K562 (cell line): Measurements from ENCODE around the gene PKD2. TPM values are rescaled to one million over a fixed set of nuclear protein-coding genes. Genes with fewer than 3 reads are reported as not detected.

Source experiments
- ATAC-seq: fragments of 200-7000 bp; cut with Tn5 transposase; 3 replicates; pipeline ENCODE4 v1.9.1; 2020; ENCODE audit warnings: moderate library complexity
- BruUV-seq: library from RNA; stranded (reverse); fragments of 400-500 nt; replicated peaks from 2 replicates; lab custom pipeline; 2021; lab: Mats Ljungman, UMichigan
- CTCF ChIA-PET: fragments of 300-600 bp; formaldehyde crosslinking; extraction: SDS; loops from one replicate; lab custom pipeline; 2021; ENCODE audit warnings: low intra/inter-chr PET ratio; lab: Yijun Ruan, JAX
- POLR2A ChIA-PET: fragments of 300-600, 350-650 bp; sonication (Branson Sonifier 250); formaldehyde crosslinking; extraction: SDS; loops from one replicate; lab custom pipeline; 2021; ENCODE audit warnings: antibody characterized with exemption, inconsistent platforms; lab: Yijun Ruan, JAX
- DNase-seq, 4 experiments: peaks; one replicate each; pipeline versions ENCODE4 v3.0.0 to v3.0.0-alpha.2; 2011 to 2018; ENCODE audit warnings: low spot score in 3 of 4, mixed read lengths in 3 of 4; ENCODE audit errors: extremely low read depth in 1 of 4
- FAIRE-seq: peaks from 2 replicates; lab custom pipeline; 2011; peaks lifted over from hg19 to GRCh38; lab: Jason Lieb, UNC
- H2AFZ ChIP-seq: 2 replicates; pipeline ENCODE4 v1.6.0; 2011; ENCODE audit warnings: low read depth, low read length, control low read depth, inconsistent platforms
- H3K27ac ChIP-seq: fragments of 200-600 bp; 3 replicates; pipeline ENCODE4 v1.8.0; 2011; ENCODE audit warnings: low read depth, mild to moderate bottlenecking, control low read depth, inconsistent platforms, low read length, moderate library complexity, mixed read lengths; ENCODE audit errors: extremely low read depth
- H3K27me3 ChIP-seq, 2 experiments: fragments of 300-600 bp in 1 of 2; 2 replicates in 1 of 2; 3 replicates in 1 of 2; pipeline versions ENCODE4 v1.6.0 to v1.8.0; 2011; ENCODE audit warnings: inconsistent platforms in 2 of 2, low read length in 2 of 2, mild to moderate bottlenecking in 1 of 2, mixed read lengths in 1 of 2, moderate library complexity in 1 of 2; ENCODE audit not compliant: control insufficient read depth in 2 of 2, insufficient read depth in 2 of 2
- H3K36me3 ChIP-seq: fragments of 300-600 bp; 3 replicates; pipeline ENCODE4 v1.8.0; 2011; ENCODE audit warnings: mild to moderate bottlenecking, low read length, inconsistent platforms; ENCODE audit not compliant: control insufficient read depth, insufficient read depth
- H3K4me1 ChIP-seq, 2 experiments: fragments of 200-600 bp in 1 of 2; replicated peaks in 1 of 2; 2 replicates in 1 of 2; 3 replicates in 1 of 2; pipeline versions ENCODE4 v1.5.1 to v1.8.0; 2011; ENCODE audit warnings: inconsistent platforms in 2 of 2, low read length in 2 of 2, mild to moderate bottlenecking in 1 of 2, mixed read lengths in 1 of 2, moderate library complexity in 1 of 2; ENCODE audit not compliant: control insufficient read depth in 2 of 2, insufficient read depth in 2 of 2
- H3K4me2 ChIP-seq: 2 replicates; pipeline ENCODE4 v1.6.1; 2011; ENCODE audit warnings: low read length, control low read depth, inconsistent platforms, mixed read lengths; ENCODE audit not compliant: insufficient read depth
- H3K4me3 ChIP-seq: fragments of 200-600 bp; sonication (generic), shearing (Covaris generic); 2 replicates; pipeline ENCODE4 v1.5.1; 2016; ENCODE audit warnings: control low read depth, inconsistent platforms
- H3K79me2 ChIP-seq: fragments of 200-600 bp; 3 replicates; pipeline ENCODE4 v1.8.0; 2011; ENCODE audit warnings: low read length, inconsistent platforms; ENCODE audit not compliant: control insufficient read depth, insufficient read depth
- H3K9ac ChIP-seq, 2 experiments: 2 replicates each; pipeline versions ENCODE4 v1.6.0 to v1.6.1; 2011; ENCODE audit warnings: low read depth in 2 of 2, low read length in 2 of 2, control low read depth in 1 of 2, inconsistent platforms in 1 of 2, mild to moderate bottlenecking in 1 of 2, mixed read lengths in 1 of 2; ENCODE audit not compliant: insufficient read depth in 1 of 2
- H3K9me1 ChIP-seq: one replicate; pipeline ENCODE4 v1.6.0; 2011; ENCODE audit warnings: inconsistent platforms, mild to moderate bottlenecking, low read length, moderate library complexity; ENCODE audit not compliant: control insufficient read depth, insufficient read depth
- H3K9me3 ChIP-seq: replicated peaks from 2 replicates; pipeline ENCODE4 v1.5.1; 2011; ENCODE audit warnings: low read depth, low read length, inconsistent platforms; ENCODE audit not compliant: control insufficient read depth, insufficient read depth
- H4K20me1 ChIP-seq: replicated peaks from 2 replicates; pipeline ENCODE4 v1.6.1; 2011; ENCODE audit warnings: low read length, inconsistent platforms, mixed read lengths; ENCODE audit not compliant: control insufficient read depth, insufficient read depth
- FOXP1 ChIP-seq: sonication (generic); formaldehyde crosslinking; IDR thresholded peaks from 2 replicates; pipeline ENCODE4 v1.8.0; 2022; ENCODE audit warnings: mild to moderate bottlenecking, missing genetic modification reagents
- HNRNPUL1 ChIP-seq: fragments of 200-400 bp; formaldehyde crosslinking; IDR thresholded peaks from 2 replicates; pipeline ENCODE4 v1.6.1; 2017; ENCODE audit warnings: low read length
- MTA2 ChIP-seq: fragments of 450-650 bp; IDR thresholded peaks from 2 replicates; pipeline ENCODE4 v1.6.1; 2016; ENCODE audit warnings: low read depth
- NCOA4 ChIP-seq: fragments of 450-650 bp; IDR thresholded peaks from 2 replicates; pipeline ENCODE4 v1.6.1; 2018; ENCODE audit warnings: mild to moderate bottlenecking; ENCODE audit not compliant: partially characterized antibody
- NFIX ChIP-seq: fragments of 250-450 bp; sonication (Bioruptor Pico); IDR thresholded peaks from 2 replicates; pipeline ENCODE4 v1.4.0; 2020; ENCODE audit warnings: low read depth, mild to moderate bottlenecking, moderate library complexity
- RBM17 ChIP-seq: fragments of 200-400 bp; formaldehyde crosslinking; IDR thresholded peaks from 2 replicates; pipeline ENCODE4 v1.6.1; 2017; ENCODE audit warnings: low read depth, mild to moderate bottlenecking, low read length, borderline replicate concordance
- SLC30A9 ChIP-seq: fragments of 250-450 bp; sonication (Bioruptor Pico); IDR thresholded peaks from 2 replicates; pipeline ENCODE4 v1.8.0; 2022; ENCODE audit warnings: mild to moderate bottlenecking, moderate library complexity
- TARDBP ChIP-seq: fragments of 450-650 bp; IDR thresholded peaks from 2 replicates; pipeline ENCODE4 v1.6.1; 2016
- ZKSCAN1 ChIP-seq: fragments of 150-350 bp; IDR thresholded peaks from 2 replicates; pipeline ENCODE4 v1.6.1; 2016; ENCODE audit warnings: low read depth, low read length
- ZNF12 ChIP-seq: sonication (generic); formaldehyde crosslinking; IDR thresholded peaks from 2 replicates; pipeline ENCODE4 v1.4.0; 2020; ENCODE audit warnings: mild to moderate bottlenecking, missing genetic modification reagents
- ZNF140 ChIP-seq: fragments of 250-450 bp; sonication (Bioruptor Pico); IDR thresholded peaks from 2 replicates; pipeline ENCODE4 v1.8.0; 2021; ENCODE audit warnings: moderate library complexity, mild to moderate bottlenecking, inconsistent platforms
- ZNF76 ChIP-seq: fragments of 250-450 bp; sonication (Bioruptor Pico); IDR thresholded peaks from 2 replicates; pipeline ENCODE4 v1.4.0; 2020; ENCODE audit warnings: mild to moderate bottlenecking, moderate library complexity, borderline replicate concordance
- WGBS: fragments of 100-300 bp; shearing (Covaris generic); methylation state at CpG from one replicate; pipeline ENCODE4 v1.1.6; 2016; ENCODE audit warnings: low coverage, mixed read lengths; ENCODE audit not compliant: insufficient coverage; ENCODE audit errors: missing lambda C conversion rate; 5-methylcytosine and 5-hydroxymethylcytosine counted together
- in situ Hi-C: fragments of 300-500 bp; cut with MboI; formaldehyde crosslinking; loops from 4 replicates; pipeline ENCODE4 v1.15.0; 2018; ENCODE audit warnings: inconsistent platforms, mixed read lengths
- intact Hi-C: fragments of 100-400 bp; cut with micrococcal nuclease; formaldehyde crosslinking; loops from 2 replicates; pipeline ENCODE4 v1.14.2; 2022
- polyA plus RNA-seq, 8 experiments: library from polyadenylated mRNA; depleted of rRNA in 4 of 8; stranded (reverse) in 5 of 8; unstranded in 3 of 8; fragments of >200 nt; fragmentation: Nextera tagmentation in 2 of 8; fragmentation: Illumina TruSeq in 1 of 8; extraction: Ambion mirVana in 2 of 8; extraction: Trizol in 1 of 8; gene quantifications; 2 replicates each; pipeline versions ENCODE4 v1.2.1 to v1.2.3, GENCODE V29; 2011 to 2014; ENCODE audit warnings: inconsistent platforms in 1 of 8, missing spikeins in 1 of 8
- total RNA-seq, 7 experiments: library from RNA; depleted of rRNA in 6 of 7; stranded (reverse); fragments of >200 nt in 6 of 7; fragmentation: Illumina TruSeq in 2 of 7; extraction: Trizol in 2 of 7; gene quantifications; 2 replicates each; pipeline versions ENCODE4 v1.2.1 to v1.2.3, GENCODE V29; 2011 to 2021; ENCODE audit warnings: low replicate concordance in 1 of 7
- TF ChIP-seq, protein P1 (sequence below): fragments of 250-450 bp; sonication (Bioruptor Pico); IDR thresholded peaks from 2 replicates; pipeline ENCODE4 v1.4.0; 2020; ENCODE audit warnings: mild to moderate bottlenecking, moderate library complexity
- TF ChIP-seq, protein P2 (sequence below): fragments of 250-450 bp; sonication (Bioruptor Pico); IDR thresholded peaks from 2 replicates; pipeline ENCODE4 v1.8.0; 2021; ENCODE audit warnings: mild to moderate bottlenecking, moderate library complexity
- TF ChIP-seq, protein P3 (sequence below): fragments of 450-650 bp; IDR thresholded peaks from 2 replicates; pipeline ENCODE4 v1.6.1; 2016; ENCODE audit warnings: antibody characterized with exemption

Gene PKD2
- total and polyA plus RNA-seq, 9 of the 15 experiments (the other 6 are each of a cell fraction or from before 2014, with no cell fraction given), result 0.11 to 1.2 (median 0.47) TPM

DNA sequence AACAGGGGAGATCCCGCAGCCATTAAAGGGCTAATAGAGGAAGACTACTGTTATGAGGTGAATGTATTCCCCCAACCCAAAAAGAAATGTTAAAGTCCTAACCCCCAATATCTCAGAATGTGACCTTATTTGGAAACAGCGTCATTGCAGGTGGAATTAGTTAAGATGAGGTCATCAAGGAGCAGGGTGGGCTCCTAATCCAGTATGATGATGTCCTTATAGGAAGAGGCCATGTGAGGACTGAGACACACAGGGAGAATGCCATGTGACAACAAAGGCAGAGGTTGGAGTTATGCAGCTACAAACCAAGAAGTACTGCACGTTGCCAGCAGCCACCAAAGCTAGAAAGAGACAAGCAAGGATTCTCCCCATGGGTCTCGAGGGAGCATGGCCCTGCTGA is 17.7 kb upstream of the PKD2 start:
- FAIRE-seq, result no peak

DNA sequence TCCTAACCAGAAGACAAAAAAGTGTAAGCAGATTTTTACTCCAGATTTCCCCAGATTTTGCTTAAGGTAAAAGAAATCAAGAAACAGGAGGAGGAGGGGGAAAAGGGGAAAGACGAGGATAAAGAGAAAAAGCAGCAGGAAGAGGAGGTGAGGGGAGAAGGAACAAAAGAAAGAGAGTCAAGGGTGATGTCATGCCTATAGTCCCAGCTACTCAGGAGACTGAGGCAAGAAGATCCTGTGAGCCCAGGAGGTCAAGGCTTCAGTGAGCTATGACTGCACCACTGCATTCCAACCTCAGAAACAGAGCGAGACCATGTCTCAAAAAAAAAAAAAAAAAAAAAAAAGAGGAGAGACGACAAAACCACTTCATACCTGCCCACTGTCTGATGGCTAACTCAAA is 12.0 kb upstream of the PKD2 start:
- Histone ChIP-seq H3K79me2 (no peaks in the 10 kb centered on the region), H2AFZ (no peak overlapping the region), H3K4me3 (no peak overlapping the region), H3K4me2 (no peak overlapping the region), H3K9me3 (no peaks in the 10 kb centered on the region), H3K9ac (no peak overlapping the region), H3K36me3 (no peaks in the 10 kb centered on the region), H3K27me3 (no peaks in the 10 kb centered on the region), H3K27ac (no peak overlapping the region), H4K20me1 (no peaks in the 10 kb centered on the region), H3K4me1 (no peaks in the 10 kb centered on the region), H3K9me1 (no peaks in the 10 kb centered on the region)
- ATAC-seq, result no peak
- no peak for DNase-seq
- CTCF ChIA-PET, result no interaction called here
- POLR2A ChIA-PET, result no interaction called here
- no TSS peak for BruUV-seq
- no peak for FAIRE-seq
- in situ Hi-C loops, result no loop called here
- 0% methylated on average over 2 of the region's 3 CpGs for WGBS
- intact Hi-C loops, result no loop called here
- TF ChIP-seq MTA2, result no peak
- TF ChIP-seq, protein P1, sequence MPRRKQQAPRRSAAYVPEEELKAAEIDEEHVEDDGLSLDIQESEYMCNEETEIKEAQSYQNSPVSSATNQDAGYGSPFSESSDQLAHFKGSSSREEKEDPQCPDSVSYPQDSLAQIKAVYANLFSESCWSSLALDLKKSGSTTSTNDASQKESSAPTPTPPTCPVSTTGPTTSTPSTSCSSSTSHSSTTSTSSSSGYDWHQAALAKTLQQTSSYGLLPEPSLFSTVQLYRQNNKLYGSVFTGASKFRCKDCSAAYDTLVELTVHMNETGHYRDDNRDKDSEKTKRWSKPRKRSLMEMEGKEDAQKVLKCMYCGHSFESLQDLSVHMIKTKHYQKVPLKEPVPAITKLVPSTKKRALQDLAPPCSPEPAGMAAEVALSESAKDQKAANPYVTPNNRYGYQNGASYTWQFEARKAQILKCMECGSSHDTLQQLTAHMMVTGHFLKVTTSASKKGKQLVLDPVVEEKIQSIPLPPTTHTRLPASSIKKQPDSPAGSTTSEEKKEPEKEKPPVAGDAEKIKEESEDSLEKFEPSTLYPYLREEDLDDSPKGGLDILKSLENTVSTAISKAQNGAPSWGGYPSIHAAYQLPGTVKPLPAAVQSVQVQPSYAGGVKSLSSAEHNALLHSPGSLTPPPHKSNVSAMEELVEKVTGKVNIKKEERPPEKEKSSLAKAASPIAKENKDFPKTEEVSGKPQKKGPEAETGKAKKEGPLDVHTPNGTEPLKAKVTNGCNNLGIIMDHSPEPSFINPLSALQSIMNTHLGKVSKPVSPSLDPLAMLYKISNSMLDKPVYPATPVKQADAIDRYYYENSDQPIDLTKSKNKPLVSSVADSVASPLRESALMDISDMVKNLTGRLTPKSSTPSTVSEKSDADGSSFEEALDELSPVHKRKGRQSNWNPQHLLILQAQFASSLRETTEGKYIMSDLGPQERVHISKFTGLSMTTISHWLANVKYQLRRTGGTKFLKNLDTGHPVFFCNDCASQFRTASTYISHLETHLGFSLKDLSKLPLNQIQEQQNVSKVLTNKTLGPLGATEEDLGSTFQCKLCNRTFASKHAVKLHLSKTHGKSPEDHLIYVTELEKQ (CRISPR knock-in tag), result no peak
- TF ChIP-seq ZNF140 (CRISPR knock-in tag), result no peak
- TF ChIP-seq ZKSCAN1, result no peak
- TF ChIP-seq HNRNPUL1, result no peak
- TF ChIP-seq, protein P2, sequence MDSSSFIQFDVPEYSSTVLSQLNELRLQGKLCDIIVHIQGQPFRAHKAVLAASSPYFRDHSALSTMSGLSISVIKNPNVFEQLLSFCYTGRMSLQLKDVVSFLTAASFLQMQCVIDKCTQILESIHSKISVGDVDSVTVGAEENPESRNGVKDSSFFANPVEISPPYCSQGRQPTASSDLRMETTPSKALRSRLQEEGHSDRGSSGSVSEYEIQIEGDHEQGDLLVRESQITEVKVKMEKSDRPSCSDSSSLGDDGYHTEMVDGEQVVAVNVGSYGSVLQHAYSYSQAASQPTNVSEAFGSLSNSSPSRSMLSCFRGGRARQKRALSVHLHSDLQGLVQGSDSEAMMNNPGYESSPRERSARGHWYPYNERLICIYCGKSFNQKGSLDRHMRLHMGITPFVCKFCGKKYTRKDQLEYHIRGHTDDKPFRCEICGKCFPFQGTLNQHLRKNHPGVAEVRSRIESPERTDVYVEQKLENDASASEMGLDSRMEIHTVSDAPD, result no peak
- TF ChIP-seq NCOA4, result no peak

More for the DNA sequence above, 17.7 kb upstream of the PKD2 start:
- TF ChIP-seq SLC30A9 (CRISPR knock-in tag), result no peak
- TF ChIP-seq ZNF76 (CRISPR knock-in tag), result no peak
- no peak for TF ChIP-seq FOXP1 (CRISPR knock-in tag)
- TF ChIP-seq NFIX (CRISPR knock-in tag), result no peak
- no peak for TF ChIP-seq ZNF12 (CRISPR knock-in tag)
- no peak for TF ChIP-seq TARDBP
- TF ChIP-seq, protein P3, sequence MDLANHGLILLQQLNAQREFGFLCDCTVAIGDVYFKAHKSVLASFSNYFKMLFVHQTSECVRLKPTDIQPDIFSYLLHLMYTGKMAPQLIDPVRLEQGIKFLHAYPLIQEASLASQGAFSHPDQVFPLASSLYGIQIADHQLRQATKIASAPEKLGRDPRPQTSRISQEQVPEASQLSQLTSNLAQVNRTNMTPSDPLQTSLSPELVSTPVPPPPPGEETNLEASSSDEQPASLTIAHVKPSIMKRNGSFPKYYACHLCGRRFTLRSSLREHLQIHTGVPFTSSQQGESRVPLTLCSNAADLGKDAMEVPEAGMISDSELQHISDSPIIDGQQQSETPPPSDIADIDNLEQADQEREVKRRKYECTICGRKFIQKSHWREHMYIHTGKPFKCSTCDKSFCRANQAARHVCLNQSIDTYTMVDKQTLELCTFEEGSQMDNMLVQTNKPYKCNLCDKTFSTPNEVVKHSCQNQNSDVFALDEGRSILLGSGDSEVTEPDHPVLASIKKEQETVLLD, result no peak
- TF ChIP-seq RBM17, result no peak
- Histone ChIP-seq H3K27ac (no peak overlapping the region), H3K27me3 (peaks cover 0 to 3% of the 10 kb centered on the region in 2 experiments; a peak in 1 of 5 replicates), H3K4me3 (no peak overlapping the region), H3K4me2 (no peak overlapping the region), H4K20me1 (no peaks in the 10 kb centered on the region), H3K79me2 (no peaks in the 10 kb centered on the region), H3K36me3 (no peaks in the 10 kb centered on the region), H3K9me3 (no peaks in the 10 kb centered on the region), H2AFZ (no peak overlapping the region), H3K9ac (no peak overlapping the region), H3K9me1 (no peaks in the 10 kb centered on the region), H3K4me1 (no peaks in the 10 kb centered on the region)
- whole genome bisulfite sequencing, result 0% methylated on average over 4 of the region's 4 CpGs
- DNase-seq, result no peak
- intact Hi-C loops (no loop called here), in situ Hi-C loops (no loop called here)
- CTCF ChIA-PET, result no interaction called here
- no peak for ATAC-seq
- POLR2A ChIA-PET, result no interaction called here
- no TSS peak for BruUV-seq
